GM12878 (cell line): ENCODE data around the gene TRMU. TPM values are rescaled to one million over a fixed set of nuclear protein-coding genes. Genes with fewer than 3 reads are reported as not detected.

Experiments used
- ATAC-seq: fragments of 200-7000 bp; cut with Tn5 transposase; 3 replicates; pipeline ENCODE4 v1.9.1; 2020; ENCODE audit warnings: mild to moderate bottlenecking, moderate library complexity
- BruUV-seq: library from RNA; stranded (reverse); fragments of 400-500 nt; replicated peaks from 2 replicates; lab custom pipeline; 2021; lab: Mats Ljungman, UMichigan
- CTCF ChIA-PET: fragments of 300-600 bp; sonication (Branson Sonifier 250); formaldehyde crosslinking; extraction: SDS; loops from one replicate; lab custom pipeline; 2021; ENCODE audit warnings: inconsistent platforms; lab: Yijun Ruan, JAX
- POLR2A ChIA-PET: fragments of 350-600 bp; formaldehyde crosslinking; extraction: SDS; loops from one replicate; lab custom pipeline; 2021; ENCODE audit warnings: inconsistent platforms; lab: Charles Lee
- RAD21 ChIA-PET: fragments of 300-600 bp; sonication (Branson Sonifier 250); formaldehyde crosslinking; loops from one replicate; lab custom pipeline; 2023; ENCODE audit warnings: antibody characterized with exemption; ENCODE audit not compliant: unreplicated experiment; lab: Charles Lee
- SMC1A ChIA-PET: fragments of 300-600 bp; sonication (Branson Sonifier 250); formaldehyde crosslinking; loops from one replicate; lab custom pipeline; 2023; ENCODE audit not compliant: unreplicated experiment, uncharacterized antibody; lab: Charles Lee
- DNase-seq: peaks from one replicate; pipeline ENCODE4 v3.0.0-alpha.2; 2011; ENCODE audit warnings: low read depth, low spot score
- FAIRE-seq: peaks from 3 replicates; lab custom pipeline; 2011; peaks lifted over from hg19 to GRCh38; lab: Jason Lieb, UNC
- H2AFZ ChIP-seq: 2 replicates; pipeline ENCODE4 v1.6.0; 2011; ENCODE audit warnings: low read depth, low read length, control low read depth; ENCODE audit not compliant: control insufficient read depth
- H3K27ac ChIP-seq: 2 replicates; pipeline ENCODE4 v1.5.1; 2011; ENCODE audit warnings: control low read depth; ENCODE audit not compliant: control insufficient read depth, insufficient read depth
- H3K27me3 ChIP-seq, 2 experiments: replicated peaks in 1 of 2; 2 replicates each; pipeline versions ENCODE4 v1.6.0 to v1.6.1; 2011; ENCODE audit warnings: low read length in 1 of 2; ENCODE audit not compliant: control insufficient read depth in 2 of 2, insufficient read depth in 2 of 2
- H3K36me3 ChIP-seq, 2 experiments: 2 replicates each; pipeline ENCODE4 v1.5.1; 2011; ENCODE audit warnings: low read length in 1 of 2; ENCODE audit not compliant: control insufficient read depth in 2 of 2, insufficient read depth in 2 of 2
- H3K4me1 ChIP-seq: 2 replicates; pipeline ENCODE4 v1.6.1; 2011; ENCODE audit warnings: mild to moderate bottlenecking, low read length, moderate library complexity, mixed read lengths; ENCODE audit not compliant: control insufficient read depth, insufficient read depth
- H3K4me2 ChIP-seq: 2 replicates; pipeline ENCODE4 v1.6.0; 2011; ENCODE audit warnings: control low read depth; ENCODE audit not compliant: control insufficient read depth, insufficient read depth
- H3K4me3 ChIP-seq: fragments of 200-600 bp; sonication (generic); 2 replicates; pipeline ENCODE4 v1.5.1; 2016
- H3K79me2 ChIP-seq: 2 replicates; pipeline ENCODE4 v1.6.0; 2011; ENCODE audit warnings: low read length; ENCODE audit not compliant: control insufficient read depth, insufficient read depth
- H3K9ac ChIP-seq: 2 replicates; pipeline ENCODE4 v1.8.0; 2011; ENCODE audit warnings: low read length, control low read depth, mixed read lengths; ENCODE audit not compliant: control insufficient read depth, insufficient read depth
- H3K9me3 ChIP-seq: replicated peaks from 3 replicates; pipeline ENCODE4 v1.5.1; 2011; ENCODE audit warnings: mild to moderate bottlenecking, low read length; ENCODE audit not compliant: control insufficient read depth, insufficient read depth
- H4K20me1 ChIP-seq: 2 replicates; pipeline ENCODE4 v1.6.0; 2011; ENCODE audit not compliant: control insufficient read depth, insufficient read depth
- EGR1 ChIP-seq, 2 experiments: IDR thresholded peaks; 1 replicate in 1 of 2; 2 replicates in 1 of 2; pipeline ENCODE4 v1.6.1; 2011 to 2012; ENCODE audit warnings: low read depth in 2 of 2, low read length in 2 of 2, borderline replicate concordance in 1 of 2, mild to moderate bottlenecking in 1 of 2, moderate library complexity in 1 of 2
- HCFC1 ChIP-seq: fragments of 150-350 bp; IDR thresholded peaks from 2 replicates; pipeline ENCODE4 v1.6.1; 2014; ENCODE audit warnings: low read length
- HDAC2 ChIP-seq: fragments of 200-600 bp; sonication (generic); IDR thresholded peaks from 2 replicates; pipeline ENCODE4 v1.6.1; 2017
- MYC ChIP-seq: IDR thresholded peaks from 2 replicates; pipeline ENCODE4 v1.6.1; 2011; ENCODE audit warnings: mild to moderate bottlenecking, low read length, moderate library complexity, inconsistent platforms; ENCODE audit not compliant: insufficient read depth, insufficient replicate concordance, insufficient read length, severe bottlenecking
- NBN ChIP-seq: fragments of 450-650 bp; IDR thresholded peaks from 2 replicates; pipeline ENCODE4 v1.6.1; 2016
- RAD21 ChIP-seq: IDR thresholded peaks from 2 replicates; pipeline ENCODE4 v1.6.1; 2011; ENCODE audit warnings: mild to moderate bottlenecking, low read depth, low read length, moderate library complexity; ENCODE audit not compliant: insufficient read depth
- RAD51 ChIP-seq: fragments of 450-650 bp; IDR thresholded peaks from 2 replicates; pipeline ENCODE4 v1.6.1; 2016; ENCODE audit warnings: moderate library complexity, mild to moderate bottlenecking, inconsistent platforms
- RELA ChIP-seq: fragments of 450-650 bp; IDR thresholded peaks from 2 replicates; pipeline ENCODE4 v1.8.0; 2014; ENCODE audit warnings: borderline replicate concordance; ENCODE audit not compliant: partially characterized antibody
- SMARCA5 ChIP-seq: fragments of 450-650 bp; IDR thresholded peaks from 2 replicates; pipeline ENCODE4 v1.6.1; 2017; ENCODE audit warnings: mild to moderate bottlenecking
- YY1 ChIP-seq: IDR thresholded peaks from 2 replicates; pipeline ENCODE4 v1.6.1; 2011; ENCODE audit warnings: low read depth, mild to moderate bottlenecking, low read length
- ZNF592 ChIP-seq: fragments of 450-650 bp; IDR thresholded peaks from 2 replicates; pipeline ENCODE4 v1.6.1; 2017; ENCODE audit warnings: mild to moderate bottlenecking, moderate library complexity
- WGBS: methylation state at CpG from one replicate; pipeline ENCODE4 v1.1.6; 2016; ENCODE audit warnings: low lambda C conversion rate; ENCODE audit not compliant: insufficient replicate concordance, insufficient coverage; ENCODE audit errors: missing lambda C conversion rate; 5-methylcytosine and 5-hydroxymethylcytosine counted together
- in situ Hi-C: fragments of 300-500 bp; cut with MboI; formaldehyde crosslinking; loops from 9 replicates; pipeline ENCODE4 v1.14.3; 2018; ENCODE audit warnings: mixed read lengths
- intact Hi-C: fragments of 100-400 bp; cut with micrococcal nuclease; formaldehyde crosslinking; loops from one replicate; pipeline ENCODE4 v1.14.2; 2022; ENCODE audit not compliant: unreplicated experiment
- polyA plus RNA-seq, 11 experiments: library from polyadenylated mRNA; depleted of rRNA in 4 of 11; unstranded in 6 of 11; stranded (reverse) in 5 of 11; fragments of >200 nt; fragmentation: Nextera tagmentation in 4 of 11; fragmentation: Illumina TruSeq in 1 of 11; extraction: Ambion mirVana in 4 of 11; extraction: Trizol in 1 of 11; gene quantifications; 1 replicate in 1 of 11; 2 replicates in 10 of 11; pipeline versions ENCODE4 v1.2.1 to v1.2.3, GENCODE V29; 2011 to 2016; ENCODE audit warnings: inconsistent platforms in 2 of 11, missing spikeins in 2 of 11, low read depth in 1 of 11
- total RNA-seq, 4 experiments: library from RNA; depleted of rRNA in 3 of 4; stranded (reverse); fragments of >200 nt in 3 of 4; fragmentation: Illumina TruSeq in 1 of 4; extraction: Trizol in 1 of 4; gene quantifications; 2 replicates each; pipeline versions ENCODE4 v1.2.1 to v1.2.3, GENCODE V29; 2013 to 2021
- TF ChIP-seq, protein P1 (sequence below): IDR thresholded peaks from 2 replicates; pipeline ENCODE4 v1.6.1; 2011; ENCODE audit warnings: low read depth, low read length, improper control_type of control experiment, borderline replicate concordance
- TF ChIP-seq, protein P2 (sequence below): IDR thresholded peaks from 2 replicates; pipeline ENCODE4 v1.6.1; 2011; ENCODE audit warnings: borderline replicate concordance, low read depth, mild to moderate bottlenecking, moderate library complexity, mixed read lengths, low read length; ENCODE audit not compliant: insufficient read depth; ENCODE audit errors: extremely low read length
- TF ChIP-seq, protein P3 (sequence below), 3 experiments: IDR thresholded peaks in 2 of 3; conservative IDR thresholded peaks in 1 of 3; 2 replicates each; pipeline ENCODE4 v1.5.1; 2011; ENCODE audit warnings: low read depth in 3 of 3, low read length in 3 of 3, mild to moderate bottlenecking in 3 of 3, control low read depth in 2 of 3, moderate library complexity in 2 of 3, inconsistent platforms in 1 of 3, mixed read lengths in 1 of 3; ENCODE audit not compliant: control insufficient read depth in 2 of 3, insufficient read depth in 1 of 3; ENCODE audit errors: extremely low read depth in 1 of 3

TRMU gene
- total and polyA plus RNA-seq, 10 of the 15 experiments (the other 5 are each of a cell fraction or from before 2014, with no cell fraction given), result 3.5 to 57.0 (median 44.0) TPM

- TF ChIP-seq, protein P1, sequence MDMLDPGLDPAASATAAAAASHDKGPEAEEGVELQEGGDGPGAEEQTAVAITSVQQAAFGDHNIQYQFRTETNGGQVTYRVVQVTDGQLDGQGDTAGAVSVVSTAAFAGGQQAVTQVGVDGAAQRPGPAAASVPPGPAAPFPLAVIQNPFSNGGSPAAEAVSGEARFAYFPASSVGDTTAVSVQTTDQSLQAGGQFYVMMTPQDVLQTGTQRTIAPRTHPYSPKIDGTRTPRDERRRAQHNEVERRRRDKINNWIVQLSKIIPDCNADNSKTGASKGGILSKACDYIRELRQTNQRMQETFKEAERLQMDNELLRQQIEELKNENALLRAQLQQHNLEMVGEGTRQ, result no peak
- TF ChIP-seq RELA (no peak), NBN (no peak), YY1 (no peak), HCFC1 (no peak), SMARCA5 (no peak), EGR1 (IDR thresholded peaks at IDR 0.05; ENCODE audit: borderline replicate concordance in 1 of 2, low read depth in 2 of 2, low read length in 2 of 2) (no peak)
- TF ChIP-seq, protein P2, sequence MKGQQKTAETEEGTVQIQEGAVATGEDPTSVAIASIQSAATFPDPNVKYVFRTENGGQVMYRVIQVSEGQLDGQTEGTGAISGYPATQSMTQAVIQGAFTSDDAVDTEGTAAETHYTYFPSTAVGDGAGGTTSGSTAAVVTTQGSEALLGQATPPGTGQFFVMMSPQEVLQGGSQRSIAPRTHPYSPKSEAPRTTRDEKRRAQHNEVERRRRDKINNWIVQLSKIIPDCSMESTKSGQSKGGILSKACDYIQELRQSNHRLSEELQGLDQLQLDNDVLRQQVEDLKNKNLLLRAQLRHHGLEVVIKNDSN, result no peak
These were observed 62.4 kb downstream of the TRMU start (continued) for GRCh38 chr22:46397951-46398350.

GRCh38 chr22:46399251-46400024 lies 63.9 kb downstream of the TRMU start:
- H3K27me3 ChIP-seq, result no peaks in the 10 kb centered on the region
- intact Hi-C loops, result no loop called here
- DNase-seq (no peak), ATAC-seq (no peak), FAIRE-seq (no peak)
- no peak overlapping the region for H3K4me2 ChIP-seq
- ChIA-PET CTCF (interaction anchor here (1.2 kb wide), 1 partner anchor 31 kb away, joined by 3 read pairs; no protein-coding TSS in a partner anchor), POLR2A (no interaction called here), RAD21 (no interaction called here), SMC1A (interaction anchor here (0.9 kb wide), 1 partner anchor 142 kb away, joined by 3 read pairs; no protein-coding TSS in a partner anchor)
- WGBS, result 44% methylated on average over 16 of the region's 16 CpGs
- H3K27ac ChIP-seq, result no peak overlapping the region
- no peak overlapping the region for H3K4me3 ChIP-seq
- BruUV-seq, result no TSS peak
- H2AFZ ChIP-seq, result no peak overlapping the region
- in situ Hi-C loops, result no loop called here
- H3K9ac ChIP-seq, result no peak overlapping the region
- H3K9me3 ChIP-seq, result no peaks in the 10 kb centered on the region
- H3K79me2 ChIP-seq, result no peaks in the 10 kb centered on the region
- H4K20me1 ChIP-seq, result no peaks in the 10 kb centered on the region
- H3K4me1 ChIP-seq, result no peaks in the 10 kb centered on the region
- H3K36me3 ChIP-seq, result no peaks in the 10 kb centered on the region
- TF ChIP-seq HDAC2 (no peak), MYC (no peak), ZNF592 (no peak), RAD21 (0 out of 2 replicates have a peak, but pooled peaks have one; percentile 0), RAD51 (no peak)
- TF ChIP-seq, protein P3, sequence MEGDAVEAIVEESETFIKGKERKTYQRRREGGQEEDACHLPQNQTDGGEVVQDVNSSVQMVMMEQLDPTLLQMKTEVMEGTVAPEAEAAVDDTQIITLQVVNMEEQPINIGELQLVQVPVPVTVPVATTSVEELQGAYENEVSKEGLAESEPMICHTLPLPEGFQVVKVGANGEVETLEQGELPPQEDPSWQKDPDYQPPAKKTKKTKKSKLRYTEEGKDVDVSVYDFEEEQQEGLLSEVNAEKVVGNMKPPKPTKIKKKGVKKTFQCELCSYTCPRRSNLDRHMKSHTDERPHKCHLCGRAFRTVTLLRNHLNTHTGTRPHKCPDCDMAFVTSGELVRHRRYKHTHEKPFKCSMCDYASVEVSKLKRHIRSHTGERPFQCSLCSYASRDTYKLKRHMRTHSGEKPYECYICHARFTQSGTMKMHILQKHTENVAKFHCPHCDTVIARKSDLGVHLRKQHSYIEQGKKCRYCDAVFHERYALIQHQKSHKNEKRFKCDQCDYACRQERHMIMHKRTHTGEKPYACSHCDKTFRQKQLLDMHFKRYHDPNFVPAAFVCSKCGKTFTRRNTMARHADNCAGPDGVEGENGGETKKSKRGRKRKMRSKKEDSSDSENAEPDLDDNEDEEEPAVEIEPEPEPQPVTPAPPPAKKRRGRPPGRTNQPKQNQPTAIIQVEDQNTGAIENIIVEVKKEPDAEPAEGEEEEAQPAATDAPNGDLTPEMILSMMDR (IDR thresholded peaks at IDR 0.05 in 2 of 3, conservative IDR thresholded peaks at IDR 0.05 in 1 of 3; ENCODE audit: control insufficient read depth in 2 of 3, extremely low read depth in 1 of 3, insufficient read depth in 1 of 3, low read depth in 3 of 3, low read length in 3 of 3), result peak in 1 of 3 experiments; percentile 7; a peak in 1 of 6 replicates
